Hematopoietic multipotent progenitor cell treated with erythropoietin and hydrocortisone succinate and interleukin-3 and kit ligand, for 6 days (in vitro differentiated cells): Measurements from ENCODE around the gene MIGA2.
"Not testable (repeated sequence)": the region's sequence is repeated elsewhere in the genome, so short reads cannot be mapped to it uniquely, and the experiment has no call there.

Experiments used
- DNase-seq: peaks from one replicate; pipeline ENCODE4 v3.0.0-alpha.2; 2015

Gene MIGA2

DNA sequence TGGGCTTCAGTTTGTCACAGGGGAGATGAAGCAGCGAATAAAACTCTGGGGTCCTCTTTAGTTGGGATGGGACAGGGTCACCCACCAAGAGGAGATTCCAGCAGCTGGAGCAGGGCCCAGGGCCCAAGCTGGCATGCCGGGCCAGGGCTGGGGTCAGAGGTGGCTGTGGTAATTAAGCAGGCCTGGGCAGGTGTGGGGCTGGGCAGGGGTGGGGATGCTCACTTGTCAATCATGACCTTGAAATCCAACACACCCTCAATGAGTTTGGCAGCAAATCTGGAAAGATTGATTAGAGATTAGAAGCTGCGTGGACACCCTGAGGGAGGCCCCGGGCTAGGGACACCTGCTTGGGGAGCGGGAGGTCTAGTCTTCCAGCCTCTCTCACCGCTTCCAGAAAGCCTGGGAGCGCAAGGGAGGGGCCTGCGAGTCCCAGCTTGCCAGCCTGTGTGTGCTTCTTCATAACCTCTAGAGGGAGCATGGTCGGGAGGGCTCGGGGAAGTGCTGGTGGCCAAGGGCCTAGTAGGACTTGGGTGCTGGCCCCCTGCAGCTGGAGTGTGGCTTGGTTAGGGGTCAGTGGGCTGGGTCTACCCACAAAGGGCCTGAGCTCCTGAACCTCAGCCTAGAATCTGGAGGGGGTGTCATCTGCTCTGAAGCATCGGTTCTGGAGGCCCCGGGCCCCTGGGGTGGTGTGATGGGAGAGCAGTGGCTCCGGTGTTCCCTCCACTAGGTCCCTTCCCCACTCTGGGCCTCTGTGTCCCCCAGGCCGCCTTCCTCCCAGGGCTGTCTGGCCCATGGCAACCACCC is 66.6 kb downstream of the MIGA2 start:
- peak; percentile 84 for DNase-seq

DNA sequence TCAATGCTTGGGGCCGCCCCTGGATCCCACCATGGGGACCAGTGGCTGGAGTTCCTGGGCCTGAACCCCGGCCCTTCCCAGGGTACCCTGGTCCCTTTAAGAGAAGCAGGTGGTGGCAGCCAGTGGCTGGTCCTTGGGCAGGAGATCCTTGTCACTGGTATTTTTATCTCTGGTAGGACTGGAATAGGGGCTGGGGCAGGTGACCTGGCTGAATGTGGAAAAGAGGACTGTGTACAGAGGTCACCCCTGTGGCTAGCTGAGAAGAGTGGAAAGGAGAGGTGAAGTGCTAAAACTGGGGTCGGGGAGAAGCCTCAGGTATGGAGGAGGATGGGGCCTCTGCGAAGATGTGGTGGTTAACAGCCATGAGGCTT is 67.2 kb downstream of the MIGA2 start:
- DNase-seq, result no peak

DNA sequence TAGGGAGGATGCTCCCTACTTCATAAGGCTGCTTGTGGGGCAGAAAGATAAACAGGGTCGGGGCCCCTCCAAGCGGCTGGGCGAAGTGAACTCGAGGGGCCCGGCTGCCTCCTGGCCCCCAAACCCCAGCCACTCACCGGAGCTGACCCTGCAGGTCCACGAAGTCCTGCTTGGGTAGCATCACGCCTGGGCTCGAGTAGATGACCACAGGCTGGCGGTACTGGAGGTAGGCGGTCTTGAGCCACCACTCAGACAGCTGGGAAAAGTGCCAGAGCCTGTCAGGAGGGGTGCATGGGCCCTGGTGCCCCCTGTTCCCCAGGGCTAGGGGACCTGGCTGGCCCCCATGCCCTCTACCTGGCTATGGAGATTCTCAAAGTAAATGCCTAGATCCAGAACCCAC is 67.6 kb downstream of the MIGA2 start:
- DNase-seq, result no peak

DNA sequence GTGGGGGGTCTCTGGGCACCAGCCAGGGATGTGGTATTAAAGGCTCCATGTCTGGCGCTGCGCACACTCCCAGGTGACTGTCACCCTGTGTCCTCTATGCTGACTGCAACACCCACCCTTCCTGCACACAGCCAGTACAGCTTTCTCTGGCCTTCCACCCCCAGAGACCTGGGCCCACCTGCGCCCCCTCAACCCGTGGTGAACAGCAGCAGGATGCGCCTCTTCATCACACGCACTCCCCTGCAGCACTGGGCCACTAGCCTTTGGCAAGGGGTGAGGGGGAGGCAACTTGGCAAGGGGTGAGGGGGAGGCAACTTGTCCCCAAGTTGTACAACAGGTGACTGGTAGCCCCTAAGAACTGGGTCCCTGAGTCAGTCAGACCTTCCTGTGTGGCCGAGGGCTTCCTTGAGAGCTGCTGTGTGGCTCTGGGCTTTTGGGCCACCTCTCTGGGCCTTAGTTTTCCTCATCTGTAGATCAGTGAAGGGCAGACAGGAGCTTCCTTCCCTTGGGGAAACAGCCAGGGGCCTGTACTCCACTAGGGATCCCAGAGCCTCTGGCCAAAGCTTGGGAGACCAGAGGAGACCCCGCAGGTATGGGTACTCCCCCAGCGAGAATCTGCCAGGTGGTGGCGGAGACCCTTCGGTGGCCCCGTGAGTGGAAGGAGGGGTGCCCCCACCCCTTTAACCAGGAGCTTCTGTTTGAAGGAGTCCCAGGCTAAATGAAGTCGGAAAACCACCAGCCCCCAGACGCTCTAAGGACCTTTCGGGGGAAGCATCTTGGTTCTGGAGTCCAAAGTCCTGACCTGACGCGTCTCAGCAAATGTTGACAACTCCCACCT is 69.7 kb downstream of the MIGA2 start:
- no peak for DNase-seq

DNA sequence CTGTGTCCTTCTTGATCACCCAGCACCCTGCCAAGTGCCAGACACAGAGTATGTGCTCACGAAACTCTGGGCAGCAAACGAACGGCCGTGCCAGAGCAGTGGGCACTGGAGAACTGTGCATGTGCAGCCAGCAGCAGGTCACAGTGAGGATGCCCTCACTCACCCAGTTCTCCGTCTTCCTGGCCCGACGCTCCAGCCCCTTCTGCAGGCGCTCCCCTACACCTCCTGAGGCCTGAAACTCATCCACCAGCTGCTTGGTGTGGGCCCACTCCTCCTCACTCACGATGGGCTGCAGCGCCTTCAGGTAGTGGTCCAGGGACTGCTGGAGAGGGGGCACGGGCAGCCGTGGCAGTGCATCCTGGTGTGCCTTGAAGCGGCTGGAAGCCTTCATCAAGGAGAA is 71.2 kb downstream of the MIGA2 start:
- no peak for DNase-seq

DNA sequence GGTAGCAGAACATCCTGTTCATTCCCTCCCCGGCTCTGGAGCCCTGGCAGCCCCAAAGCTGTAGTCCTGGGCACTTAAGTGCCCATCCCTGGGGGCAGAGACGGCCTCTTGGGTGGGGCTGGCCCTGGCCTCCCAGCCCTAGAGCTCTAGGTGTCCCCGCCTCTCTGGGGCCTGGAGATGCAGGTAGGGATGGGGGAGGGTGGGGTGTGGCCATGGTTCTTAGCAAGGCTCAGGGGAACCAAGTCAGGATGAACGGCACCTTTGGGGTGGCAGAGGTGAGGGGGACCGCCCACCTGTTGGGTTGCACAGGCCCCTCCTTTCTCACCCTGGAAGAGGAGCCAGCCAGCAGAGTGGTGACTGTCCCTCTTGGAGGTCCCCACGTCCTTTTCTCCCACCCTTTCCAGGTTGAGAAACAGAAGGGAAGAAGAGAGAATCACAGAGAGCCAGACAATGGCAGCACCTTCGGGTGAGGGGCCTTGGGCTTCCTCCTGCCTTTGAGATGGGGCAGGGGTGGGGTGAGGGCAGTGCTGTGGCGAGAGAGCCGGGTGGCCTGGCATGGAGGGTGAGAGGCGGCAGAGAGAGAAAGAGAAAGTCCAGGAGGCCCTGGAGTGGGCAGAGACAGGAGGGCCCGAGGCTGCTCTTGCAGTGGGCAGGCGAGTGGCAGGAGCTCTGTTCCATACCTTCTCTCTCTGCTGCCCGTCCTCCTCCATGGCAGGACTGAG is 71.8 kb downstream of the MIGA2 start:
- DNase-seq, result no peak

DNA sequence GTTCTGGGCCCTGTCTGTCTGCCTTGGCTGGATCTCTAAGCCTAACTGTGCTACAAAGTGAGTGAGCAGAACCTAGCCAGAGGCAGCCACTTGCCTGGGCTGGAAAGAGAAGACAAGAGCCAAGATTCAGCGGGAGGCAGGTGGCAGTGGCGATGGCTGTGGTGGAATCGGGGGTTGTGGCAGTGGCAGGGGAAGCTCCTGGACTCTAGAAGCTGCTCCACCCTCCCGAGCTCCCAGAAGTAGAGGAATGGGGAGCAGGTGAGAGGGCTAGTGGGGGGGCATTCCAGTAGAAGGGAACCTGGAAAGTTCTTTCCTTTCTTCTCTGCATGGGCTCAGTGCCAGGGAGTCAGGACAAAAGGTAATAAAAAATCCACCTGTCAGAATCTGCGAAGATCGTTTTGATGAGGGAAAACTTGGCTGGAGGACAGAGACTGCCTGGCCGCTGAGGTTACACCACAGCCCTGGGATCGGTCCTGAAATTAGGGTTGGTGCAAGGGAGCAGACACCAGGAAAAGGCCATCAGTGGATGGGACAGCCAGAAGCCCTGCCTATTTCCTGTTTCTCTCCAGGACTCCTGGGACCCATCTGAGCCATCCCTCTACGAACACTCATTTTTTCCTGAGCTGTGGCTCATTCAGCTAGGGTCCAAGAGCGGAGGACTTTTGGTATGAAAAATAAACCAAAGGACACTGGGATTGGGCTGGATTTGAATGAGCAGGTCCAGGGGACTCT is 72.5 kb downstream of the MIGA2 start:
- no peak for DNase-seq

DNA sequence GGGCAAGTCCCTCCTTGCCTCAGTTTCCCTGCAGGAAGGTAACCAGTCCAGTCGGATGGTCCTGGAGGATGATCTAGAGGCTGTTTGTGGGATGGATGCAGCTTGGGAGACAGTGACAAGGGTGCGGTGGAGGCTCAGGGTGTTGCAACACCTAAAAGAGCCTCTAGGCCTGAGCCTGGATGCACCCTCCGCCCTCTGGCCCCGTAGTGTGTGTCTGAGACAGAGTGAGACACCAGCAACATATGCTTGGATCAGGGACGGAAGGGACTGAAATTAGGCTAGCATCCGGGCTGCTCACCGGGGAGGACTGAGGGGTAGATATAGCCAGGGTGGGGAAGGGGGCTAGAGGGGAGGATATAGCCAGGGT is 73.1 kb downstream of the MIGA2 start:
- peak; percentile 67 for DNase-seq

DNA sequence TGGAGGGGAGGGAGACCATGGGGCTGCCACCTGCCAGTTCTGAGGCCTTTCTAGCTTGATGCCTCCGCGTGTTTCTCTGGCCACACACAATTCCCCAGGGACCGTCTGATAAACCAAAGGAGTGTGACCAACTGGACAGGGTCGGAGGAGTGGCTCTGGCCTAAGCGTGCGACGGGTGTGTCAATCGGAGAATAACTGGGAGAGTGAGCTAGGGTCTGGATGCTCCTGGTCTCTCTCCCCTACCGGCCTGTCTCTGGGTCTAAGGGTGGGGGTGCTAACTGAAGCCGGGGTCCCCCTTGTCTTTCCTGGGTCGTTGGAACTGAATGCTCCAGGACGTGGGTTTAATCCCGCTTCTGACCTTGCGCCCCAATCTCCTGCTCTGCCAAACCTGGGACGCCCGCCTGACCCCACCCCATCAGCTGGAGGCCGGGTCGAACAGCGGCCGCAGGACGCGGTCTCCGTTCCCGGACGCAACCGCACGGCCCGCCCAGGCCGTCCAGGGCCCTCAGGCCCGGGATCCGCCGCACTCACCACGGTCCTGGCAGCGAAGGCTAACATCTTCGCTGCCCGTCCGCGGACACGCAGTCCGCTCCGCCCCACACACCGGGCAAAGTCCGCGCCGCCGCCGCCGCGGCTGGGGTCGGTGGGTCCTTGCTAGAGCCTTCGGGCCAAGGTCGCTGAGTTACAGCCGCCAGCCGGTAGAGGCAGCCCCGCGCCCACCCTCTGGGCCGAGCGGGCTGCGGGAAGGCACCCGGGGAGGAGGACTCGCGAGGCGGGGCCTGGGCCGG is 73.7 kb downstream of the MIGA2 start:
- DNase-seq, result peak; percentile 32

DNA sequence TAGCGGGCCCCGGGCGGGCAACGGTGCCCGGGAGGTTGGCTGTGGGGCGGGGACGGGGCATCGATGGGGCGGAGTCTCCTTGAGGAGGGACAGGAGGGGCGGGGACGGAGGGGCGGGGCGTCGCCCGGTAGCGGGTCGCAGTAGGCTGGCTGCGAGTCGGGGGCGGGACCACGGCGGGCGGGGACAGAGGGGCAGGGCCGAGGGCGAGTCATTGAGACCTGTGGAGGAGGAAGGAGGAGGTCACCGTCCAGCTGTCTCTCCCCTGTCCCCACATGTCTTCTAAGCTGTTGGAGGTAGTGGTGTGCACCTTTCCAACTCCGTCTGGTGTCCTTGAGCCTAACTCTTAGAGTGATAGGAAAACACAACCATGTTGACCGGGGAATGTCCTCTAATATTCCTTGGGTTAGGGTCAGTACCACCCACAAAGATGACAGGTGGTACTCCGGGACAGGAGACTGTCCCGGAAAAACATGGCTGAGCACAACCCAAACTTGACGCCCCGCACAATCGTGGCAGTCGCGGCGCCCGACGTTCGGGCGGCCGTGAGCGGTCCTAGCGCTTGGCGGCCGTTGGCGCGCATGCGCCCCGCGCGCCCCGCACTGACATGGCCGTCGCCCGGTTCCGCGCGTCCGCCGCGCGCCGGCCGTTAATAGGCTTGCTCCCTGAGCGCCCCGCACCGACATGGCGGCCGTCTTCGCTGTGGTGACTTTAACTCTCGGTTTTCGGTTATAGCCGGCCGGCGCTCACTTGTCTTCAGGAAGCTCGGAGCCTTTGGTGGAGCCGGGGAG is 74.5 kb downstream of the MIGA2 start, which contains the start of the genes CRAT and PTPA:
Gene CRAT (minus strand): TSS at position 54 of the 788 bp plus-strand sequence. CDS start 284 bp downstream, outside the sequence.
Gene PTPA (plus strand): TSS at position 676 of the 788 bp plus-strand sequence. CDS start 186 bp downstream, outside the sequence.
- DNase-seq, result peak; percentile 98

DNA sequence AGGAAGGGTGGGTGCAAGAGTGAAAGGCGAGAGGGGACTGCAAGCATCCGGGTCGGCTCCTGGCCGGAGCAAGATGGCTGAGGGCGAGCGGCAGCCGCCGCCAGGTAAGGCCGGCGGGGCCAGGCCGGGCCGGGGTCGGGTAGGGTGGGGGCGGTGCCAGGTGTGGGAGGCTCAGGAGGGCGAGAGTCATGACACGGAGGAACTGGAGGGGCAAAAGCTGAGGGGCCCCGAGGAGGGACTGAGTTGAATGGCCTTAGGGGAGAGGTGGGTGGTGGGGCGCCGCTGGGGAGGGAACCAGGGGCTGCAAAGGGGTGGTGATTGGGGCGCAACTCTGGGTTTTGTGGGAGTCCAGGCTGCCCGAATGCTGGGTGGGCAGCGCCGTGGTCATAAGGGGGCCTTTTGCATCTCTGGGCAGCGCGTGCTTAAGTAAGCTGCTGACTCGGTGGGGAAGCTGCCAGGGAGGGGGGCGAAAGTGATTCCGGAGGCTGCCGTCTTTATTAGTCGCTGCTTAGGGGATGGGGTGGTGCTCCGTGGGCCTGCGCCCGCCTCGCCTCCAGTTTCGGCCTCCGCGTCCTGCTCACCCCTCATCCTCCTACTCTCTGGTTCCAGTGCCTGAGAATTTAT is 75.2 kb downstream of the MIGA2 start:
- peak; percentile 72 for DNase-seq

DNA sequence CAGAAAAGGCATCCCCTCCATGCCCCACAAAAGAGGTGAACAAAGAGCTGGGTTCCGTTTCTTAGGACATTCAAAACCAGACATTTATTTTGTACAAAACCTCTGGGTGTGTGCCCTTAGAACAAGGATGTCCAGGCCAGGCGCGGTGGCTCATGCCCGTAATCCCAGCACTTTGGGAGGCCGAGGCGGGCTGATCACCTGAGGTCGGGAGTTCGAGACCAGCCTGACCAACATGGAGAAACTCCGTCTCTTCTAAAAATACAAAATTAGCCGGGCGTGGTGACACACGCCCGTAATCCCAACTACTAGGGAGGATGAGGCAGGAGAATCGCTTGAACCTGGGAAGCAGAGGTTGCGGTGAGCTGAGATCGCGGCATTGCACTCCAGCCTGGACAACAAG is 76.1 kb downstream of the MIGA2 start:
- DNase-seq, result not testable (repeated sequence)

DNA sequence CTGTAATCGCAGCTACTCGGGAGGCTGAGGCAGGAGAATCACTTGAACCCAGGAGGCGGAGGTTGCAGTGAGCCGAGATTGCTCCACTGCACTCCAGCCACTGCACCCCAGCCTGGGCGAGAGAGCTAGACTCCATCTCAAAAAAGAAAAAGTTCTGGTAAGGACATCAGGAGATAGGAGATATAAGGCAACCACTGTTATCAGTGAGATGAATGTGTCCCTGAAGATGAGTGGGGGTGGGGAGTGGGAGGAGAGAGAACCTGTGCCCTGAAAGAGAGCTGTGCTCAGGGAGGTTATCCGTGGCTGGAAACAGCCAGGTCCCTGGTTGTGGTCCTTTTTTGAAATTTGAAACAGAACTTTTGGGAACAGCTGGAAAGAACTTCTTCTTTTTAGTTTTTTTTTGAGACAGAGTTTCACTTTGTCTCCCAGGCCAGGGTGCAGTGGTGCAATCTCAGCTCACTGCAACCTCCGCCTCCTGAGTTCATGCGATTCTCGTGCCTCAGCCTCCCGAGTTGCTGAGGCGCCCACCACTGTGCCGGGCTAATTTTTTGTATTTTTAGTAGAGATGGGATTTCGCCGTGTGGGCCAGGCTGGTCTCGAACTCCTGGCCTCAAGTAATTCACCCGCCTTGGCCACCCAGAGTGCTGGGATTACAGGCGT is 77.3 kb downstream of the MIGA2 start:
- peak; percentile 77 for DNase-seq

DNA sequence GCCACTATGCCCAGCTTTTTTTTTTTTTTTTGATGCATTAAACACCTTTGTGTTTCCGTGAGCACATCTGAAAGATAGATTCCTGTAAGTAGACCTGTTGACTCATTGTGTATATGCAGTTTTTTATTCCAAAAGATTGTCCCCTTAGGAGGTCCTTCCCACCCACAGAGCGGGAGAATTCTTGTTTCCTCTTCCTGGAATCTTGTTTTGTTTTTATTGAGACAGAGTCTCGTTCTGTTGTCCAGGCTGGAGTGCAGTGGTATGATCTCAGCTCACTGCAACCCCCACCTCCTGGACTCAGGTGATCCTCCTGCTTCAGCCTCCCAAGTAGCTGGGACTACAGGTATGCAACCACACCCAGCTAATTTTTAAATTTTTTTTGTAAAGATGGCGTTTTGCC is 82.4 kb downstream of the MIGA2 start:
- no peak for DNase-seq

DNA sequence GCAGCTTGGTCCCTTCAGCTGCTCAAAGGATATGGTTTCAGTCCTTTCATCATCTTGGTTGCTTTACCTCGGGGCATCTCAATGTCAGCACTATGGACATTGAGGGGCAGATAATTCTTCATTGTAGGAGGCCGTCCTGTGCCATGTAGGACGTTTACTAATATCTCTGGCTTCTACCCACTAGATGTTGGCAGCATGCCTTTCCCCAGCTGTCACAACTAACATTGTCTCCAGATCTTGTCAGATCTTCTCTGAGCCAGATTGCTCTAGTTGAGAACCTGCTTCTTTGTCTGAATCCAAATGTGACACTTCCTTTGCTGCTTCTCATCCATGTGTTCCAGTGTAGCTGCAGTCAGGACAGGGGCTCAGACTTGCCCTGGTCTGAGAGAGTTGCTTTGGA is 85.1 kb downstream of the MIGA2 start:
- no peak for DNase-seq
